GM12878 (cell line): ENCODE measurements around the gene WDR26. TPM values are rescaled to one million over a fixed set of nuclear protein-coding genes. Genes with fewer than 3 reads are reported as not detected.

Experiments
- CBX3 ChIP-seq: fragments of 200-600 bp; sonication (generic); IDR thresholded peaks from 2 replicates; pipeline ENCODE4 v1.6.1; 2016; ENCODE audit warnings: low read depth, borderline replicate concordance
- CHD1 ChIP-seq: IDR thresholded peaks from 2 replicates; pipeline ENCODE4 v1.6.1; 2012; ENCODE audit warnings: low read depth, low read length, improper control_type of control experiment
- EED ChIP-seq: sonication (generic); IDR thresholded peaks from 2 replicates; pipeline ENCODE4 v1.6.1; 2016; ENCODE audit warnings: antibody characterized with exemption, low read depth
- ESRRA ChIP-seq: IDR thresholded peaks from 2 replicates; pipeline ENCODE4 v1.6.1; 2012; ENCODE audit warnings: mild to moderate bottlenecking, low read length, improper control_type of control experiment
- FOXK2 ChIP-seq: fragments of 450-650 bp; IDR thresholded peaks from 2 replicates; pipeline ENCODE4 v1.6.1; 2017; ENCODE audit warnings: mild to moderate bottlenecking, moderate library complexity
- HSF1 ChIP-seq: fragments of 150-350 bp; IDR thresholded peaks from 2 replicates; pipeline ENCODE4 v1.6.1; 2014; ENCODE audit warnings: mild to moderate bottlenecking, low read depth, low read length
- MEF2B ChIP-seq: fragments of 450-650 bp; IDR thresholded peaks from 2 replicates; pipeline ENCODE4 v1.6.1; 2018; ENCODE audit warnings: mild to moderate bottlenecking, moderate library complexity; ENCODE audit not compliant: partially characterized antibody, poor library complexity, severe bottlenecking
- MXI1 ChIP-seq: fragments of 150-350 bp; IDR thresholded peaks from 2 replicates; pipeline ENCODE4 v1.6.1; 2011; ENCODE audit warnings: low read depth, mild to moderate bottlenecking, inconsistent platforms, low read length, improper control_type of control experiment
- NRF1 ChIP-seq: conservative IDR thresholded peaks from 2 replicates; pipeline ENCODE4 v1.6.1; 2011; ENCODE audit warnings: mild to moderate bottlenecking, low read depth, low read length, improper control_type of control experiment
- PML ChIP-seq: IDR thresholded peaks from 2 replicates; pipeline ENCODE4 v1.6.1; 2012; ENCODE audit warnings: low read length, inconsistent platforms
- POLR2A ChIP-seq: IDR thresholded peaks from 2 replicates; pipeline ENCODE4 v1.6.1; 2011; ENCODE audit warnings: low read depth, mild to moderate bottlenecking, low read length
- TCF7 ChIP-seq: IDR thresholded peaks from 2 replicates; pipeline ENCODE4 v1.6.1; 2014; ENCODE audit warnings: antibody characterized with exemption, borderline replicate concordance
- YY1 ChIP-seq: IDR thresholded peaks from 2 replicates; pipeline ENCODE4 v1.6.1; 2011; ENCODE audit warnings: low read depth, mild to moderate bottlenecking, low read length
- polyA plus RNA-seq, 11 experiments: library from polyadenylated mRNA; depleted of rRNA in 4 of 11; unstranded in 6 of 11; stranded (reverse) in 5 of 11; fragments of >200 nt; fragmentation: Nextera tagmentation in 4 of 11; fragmentation: Illumina TruSeq in 1 of 11; extraction: Ambion mirVana in 4 of 11; extraction: Trizol in 1 of 11; gene quantifications; 1 replicate in 1 of 11; 2 replicates in 10 of 11; pipeline versions ENCODE4 v1.2.1 to v1.2.3, GENCODE V29; 2011 to 2016; ENCODE audit warnings: inconsistent platforms in 2 of 11, missing spikeins in 2 of 11, low read depth in 1 of 11
- total RNA-seq, 4 experiments: library from RNA; depleted of rRNA in 3 of 4; stranded (reverse); fragments of >200 nt in 3 of 4; fragmentation: Illumina TruSeq in 1 of 4; extraction: Trizol in 1 of 4; gene quantifications; 2 replicates each; pipeline versions ENCODE4 v1.2.1 to v1.2.3, GENCODE V29; 2013 to 2021

The WDR26 gene
- total and polyA plus RNA-seq, 10 of the 15 experiments (the other 5 are each of a cell fraction or from before 2014, with no cell fraction given), result 6.6 to 47.0 (median 24.4) TPM

GRCh38 chr1:224433701-224434672 is 610 bp downstream of the WDR26 start (continued):
- TF ChIP-seq ESRRA, result no peak
- no peak for TF ChIP-seq PML
- peak; percentile 72 for TF ChIP-seq POLR2A
- TF ChIP-seq TCF7, result no peak
- TF ChIP-seq EED, result no peak
- TF ChIP-seq NRF1, result no peak
- TF ChIP-seq MXI1, result no peak
- TF ChIP-seq CHD1, result no peak
- TF ChIP-seq CBX3, result no peak
- TF ChIP-seq FOXK2, result no peak
- TF ChIP-seq HSF1, result no peak
- TF ChIP-seq MEF2B, result no peak
- 0 out of 2 replicates have a peak, but pooled peaks have one; percentile 7 for TF ChIP-seq YY1
